Left colon (tissue), 2 donors: Measurements from ENCODE around the gene TNFSF11. TPM values are rescaled to one million over a fixed set of nuclear protein-coding genes. Genes with fewer than 3 reads are reported as not detected.

Source experiments
- ATAC-seq: fragments of 200-7000 bp; cut with Tn5 transposase; one replicate; pipeline ENCODE4 v1.9.1; 2020; ENCODE audit warnings: mild to moderate bottlenecking, moderate library complexity
- DNase-seq, 2 donors: peaks; one replicate each; pipeline ENCODE4 v3.0.0-alpha.2; 2020
- intact Hi-C, 2 donors: fragments of 100-400 bp; cut with DNase I in 1 of 2; cut with micrococcal nuclease in 1 of 2; formaldehyde crosslinking; loops; one replicate each; pipeline versions ENCODE4 v1.11.2 to v1.14.0; 2022; cut with DNase I, micrococcal nuclease
- long read RNA-seq: library from polyadenylated mRNA; unstranded; transcript quantifications from one replicate; pipeline ENCODE4 v2.0.0, GENCODE V29; 2021
- total RNA-seq, 2 donors: library from RNA; stranded (reverse); fragmentation: NEBNext Ultra II Directional; extraction: Animal tissue kit (Norgen Biotek cat#: 25700); gene quantifications; one replicate each; pipeline ENCODE4 v1.2.1, GENCODE V29; 2021
- donor health status: DM: no; HTN: no; CAD: no.
- donor health status: DM: yes; HTN: yes; CAD: no.

The TNFSF11 gene
- under 1 TPM; 0.49 to 0.81 TPM for total RNA-seq
- long read RNA-seq, result 0 reads

- intact Hi-C loops, result no loop called here
- ATAC-seq (peak; percentile 31), DNase-seq (peak in 1 of 2 donors; percentile 9)
Measured at GRCh38 chr13:42574011-42574410, at the start of gene TNFSF11. Gene TNFSF11 (plus strand): TSS chr13:42574152. CDS start chr13:42574304, 152 bp downstream.

DNA sequence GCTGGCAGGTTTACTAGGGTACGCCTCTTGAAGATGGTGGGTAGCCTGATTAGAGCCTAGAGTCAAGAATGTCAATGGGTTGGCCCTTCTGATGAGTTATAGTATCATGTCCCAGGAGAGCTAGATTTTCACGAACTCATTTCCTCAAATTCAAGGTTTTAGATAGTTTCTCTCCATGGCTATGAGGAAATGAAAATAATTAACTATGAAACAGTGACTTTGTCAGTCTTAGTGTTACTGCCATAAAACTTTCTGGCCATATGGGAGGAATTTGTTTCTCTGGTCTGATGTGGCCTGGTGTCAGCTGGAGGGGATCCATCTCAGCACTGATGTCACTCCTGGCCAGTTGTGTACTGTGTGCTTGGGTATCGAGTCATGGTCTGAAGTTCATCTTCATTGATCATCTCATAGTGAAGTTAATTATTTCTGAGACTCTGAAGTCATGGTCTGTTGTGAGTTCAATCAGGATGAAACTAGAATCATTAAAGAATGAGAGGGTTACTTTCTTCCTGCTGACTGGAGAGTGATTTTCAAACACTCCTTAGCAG lies 49.4 kb upstream of the TNFSF11 start:
- peak; percentile 83 for ATAC-seq
- DNase-seq, result no peak
- intact Hi-C loops, result no loop called here

GRCh38 chr13:42525035-42525504 lies 48.9 kb upstream of the TNFSF11 start:
- intact Hi-C loops, result no loop called here
- no peak for DNase-seq
- peak; percentile 81 for ATAC-seq

DNA sequence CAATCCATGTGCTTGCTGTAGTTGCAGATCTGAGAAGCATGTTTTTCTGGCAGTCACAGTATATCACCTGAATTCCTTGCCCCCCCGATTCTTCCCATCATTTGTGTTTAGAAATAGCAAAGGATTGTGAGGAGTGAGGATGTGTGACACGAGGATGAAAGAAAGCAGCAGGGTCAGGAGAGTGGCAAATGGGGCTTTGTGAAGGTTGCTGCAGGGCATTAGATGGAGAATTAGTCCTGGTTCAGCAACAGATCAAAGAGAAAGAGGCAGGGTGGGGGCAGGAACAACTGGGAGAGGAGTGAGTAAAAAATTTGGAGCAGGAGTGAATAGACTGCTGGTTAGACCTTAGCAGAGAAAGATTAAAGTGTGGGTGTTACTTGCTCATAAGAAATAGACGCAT lies 47.7 kb upstream of the TNFSF11 start:
- intact Hi-C loops, result no loop called here
- no peak for ATAC-seq
- no peak for DNase-seq

GRCh38 chr13:42526804-42527203 lies 47.1 kb upstream of the TNFSF11 start:
- intact Hi-C loops, result no loop called here
- ATAC-seq (no peak), DNase-seq (no peak)

- ATAC-seq, result no peak
- intact Hi-C loops, result no loop called here
- DNase-seq, result no peak
Measured at GRCh38 chr13:42532561-42533335, 41.2 kb upstream of the TNFSF11 start.

DNA sequence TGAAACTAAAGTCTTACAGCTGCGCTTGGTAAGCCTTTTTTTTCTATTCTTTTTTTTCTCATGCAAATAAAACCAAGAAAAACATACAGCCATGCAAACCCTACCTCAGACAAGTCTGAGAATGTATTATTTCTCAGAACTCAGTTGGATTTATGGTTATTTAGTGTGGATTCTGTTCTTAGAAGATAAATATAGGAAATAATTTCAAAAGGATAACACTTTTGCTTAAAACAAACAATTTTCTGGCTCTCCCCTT lies 40.7 kb upstream of the TNFSF11 start:
- ATAC-seq (no peak), DNase-seq (no peak)
- intact Hi-C loops, result no loop called here

GRCh38 chr13:42534785-42535184 lies 39.2 kb upstream of the TNFSF11 start:
- intact Hi-C loops, result no loop called here
- ATAC-seq, result no peak
- no peak for DNase-seq

DNA sequence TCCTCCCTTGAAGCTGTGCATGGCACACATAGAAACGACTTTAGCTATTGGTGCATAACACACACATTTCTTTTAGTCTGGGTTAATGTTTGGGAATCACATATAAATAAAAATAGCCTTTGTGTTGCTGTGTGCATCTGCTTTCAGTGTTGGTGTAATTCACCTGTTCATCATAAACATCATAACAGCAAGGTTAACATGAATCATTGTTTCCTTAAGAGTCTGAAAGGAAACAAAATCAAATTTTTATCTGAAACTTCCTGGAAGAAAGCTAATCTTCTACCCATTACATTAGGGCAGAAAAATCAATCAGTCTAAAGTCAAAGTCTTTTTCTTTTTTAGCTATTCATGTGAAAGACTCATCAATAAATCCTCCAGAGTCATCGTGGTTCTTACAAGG lies 35.0 kb upstream of the TNFSF11 start:
- intact Hi-C loops, result no loop called here
- no peak for DNase-seq
- no peak for ATAC-seq

DNA sequence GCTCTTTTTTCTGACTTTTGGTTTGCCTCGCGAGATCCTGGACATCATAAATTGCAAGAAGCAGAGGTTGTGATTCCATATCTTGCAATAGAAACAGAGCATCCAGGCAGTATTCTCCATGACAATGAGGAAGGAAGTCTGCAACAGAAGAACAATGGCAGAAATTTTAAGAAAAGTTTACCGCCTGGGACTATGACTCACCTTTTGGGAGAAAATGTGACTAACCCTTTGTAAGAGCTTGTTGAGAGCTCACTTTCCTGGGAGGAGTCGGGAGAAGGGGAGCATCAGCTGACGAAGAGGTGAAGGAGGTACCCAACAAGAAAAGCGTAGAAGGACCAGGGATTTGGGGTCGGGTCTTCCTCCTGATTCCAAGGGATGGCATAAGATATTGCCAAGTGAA lies 34.3 kb upstream of the TNFSF11 start:
- DNase-seq (no peak), ATAC-seq (no peak)
- intact Hi-C loops, result no loop called here

GRCh38 chr13:42543215-42543797 lies 30.6 kb upstream of the TNFSF11 start:
- no peak for DNase-seq

DNA sequence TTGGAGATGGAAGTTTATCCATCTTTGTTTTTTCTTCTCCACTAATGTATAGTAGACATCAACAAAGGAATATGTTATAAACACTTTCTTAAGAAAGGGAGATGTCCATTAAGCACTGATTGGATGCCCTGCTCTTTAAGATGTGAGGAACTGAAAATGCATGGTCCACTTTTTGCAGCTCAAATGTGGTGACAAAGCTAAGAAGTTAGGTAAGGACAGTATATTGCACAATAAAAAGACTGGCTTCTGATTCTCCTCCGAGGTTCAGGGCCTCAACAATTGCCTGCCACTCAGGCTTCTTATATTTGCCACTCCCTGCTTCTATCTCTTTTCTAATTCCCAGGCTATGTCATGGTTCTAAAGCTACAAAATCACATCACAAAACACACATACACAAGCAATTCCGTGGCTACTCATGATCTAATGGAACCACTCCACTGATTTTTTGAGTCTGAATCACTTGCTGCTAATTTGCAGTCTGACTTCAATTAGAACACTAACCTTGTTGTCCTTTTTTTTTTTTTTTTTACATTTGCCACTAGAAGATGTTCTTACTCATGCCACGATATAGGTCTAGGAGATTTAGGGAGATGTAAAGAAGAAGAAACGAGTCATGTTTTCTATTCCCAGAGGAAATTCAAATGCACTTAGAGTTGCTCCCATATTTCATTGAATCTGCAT lies 29.6 kb upstream of the TNFSF11 start:
- no peak for DNase-seq
- no peak for ATAC-seq
- intact Hi-C loops, result no loop called here

More at GRCh38 chr13:42543215-42543797, 30.6 kb upstream of the TNFSF11 start:
- ATAC-seq, result no peak
- intact Hi-C loops, result no loop called here

- no peak for ATAC-seq
- intact Hi-C loops, result no loop called here
- no peak for DNase-seq
Measured at GRCh38 chr13:42545842-42546241, 28.1 kb upstream of the TNFSF11 start.

DNA sequence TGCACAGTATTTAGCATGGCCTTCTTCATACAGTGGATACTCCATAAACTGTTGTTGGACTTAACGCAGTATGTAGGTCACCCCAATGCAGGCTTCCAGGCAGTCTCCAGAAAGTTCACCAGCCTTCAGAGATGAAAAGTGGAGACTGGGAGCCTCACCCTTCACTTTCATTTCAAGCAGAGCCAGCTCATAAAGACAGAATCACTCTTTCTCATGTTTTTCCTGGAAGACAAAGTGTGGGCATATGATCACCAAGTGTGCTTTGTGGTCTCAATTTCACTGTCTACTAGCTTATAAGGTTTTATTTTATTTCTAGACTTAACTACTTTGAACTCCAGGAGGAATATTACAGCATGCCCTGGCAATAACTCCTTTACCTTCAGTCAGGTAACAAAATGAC lies 26.3 kb upstream of the TNFSF11 start:
- ATAC-seq (no peak), DNase-seq (no peak)
- intact Hi-C loops, result no loop called here

- DNase-seq, result peak; percentile 15 to 58
- no peak for ATAC-seq
- intact Hi-C loops, result no loop called here
Measured at GRCh38 chr13:42548731-42549551, 25.0 kb upstream of the TNFSF11 start.

DNA sequence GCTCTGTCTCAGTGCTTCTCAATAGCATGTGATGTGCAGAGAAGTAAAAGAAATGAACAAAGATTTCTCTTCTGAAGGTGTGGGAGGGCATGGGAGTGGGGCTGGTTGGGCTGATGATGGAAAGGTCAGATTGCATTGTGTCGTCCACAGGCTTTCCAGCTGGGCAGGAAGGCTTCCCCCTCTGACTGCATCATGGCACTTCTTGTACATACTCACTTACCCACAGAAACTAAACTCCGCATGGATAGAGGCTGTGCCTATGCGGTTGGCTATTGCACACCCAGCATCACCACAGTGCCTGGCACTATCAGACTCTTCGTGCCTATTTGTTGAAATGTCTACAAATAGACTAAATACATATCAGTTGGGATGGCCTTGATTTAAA lies 24.4 kb upstream of the TNFSF11 start:
- intact Hi-C loops, result no loop called here
- ATAC-seq, result no peak
- DNase-seq, result no peak

DNA sequence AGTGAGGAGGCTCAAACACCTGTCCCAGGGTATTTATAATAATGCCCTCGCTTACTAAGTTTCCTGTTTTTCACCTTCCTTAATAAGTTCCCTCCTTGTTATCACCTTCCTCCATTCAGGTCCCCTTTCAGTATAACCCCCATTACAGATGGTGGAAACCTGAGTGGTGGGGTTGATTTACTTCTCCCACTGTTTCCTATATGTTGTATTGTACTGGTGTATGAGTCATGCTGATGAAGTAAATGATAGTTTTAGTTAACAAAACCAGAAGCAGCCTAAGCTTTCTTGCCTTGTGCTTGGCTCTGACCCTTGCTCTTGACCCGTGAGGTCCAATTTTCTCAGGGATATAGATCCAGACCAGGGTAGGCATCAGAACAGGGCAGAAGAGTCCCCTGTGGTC lies 22.3 kb upstream of the TNFSF11 start:
- DNase-seq (no peak), ATAC-seq (no peak)
- intact Hi-C loops, result no loop called here

GRCh38 chr13:42553098-42554046 lies 20.6 kb upstream of the TNFSF11 start:
- DNase-seq (peak in 1 of 2 donors; percentile 14), ATAC-seq (peak; percentile 96)
- intact Hi-C loops, result no loop called here
